ENCODE results near the gene TSPOAP1. TPM values are rescaled to one million over a fixed set of nuclear protein-coding genes. Genes with fewer than 3 reads are reported as not detected.

TSPOAP1 gene
- total RNA-seq, 1 donor, result 0.86 TPM

DNA sequence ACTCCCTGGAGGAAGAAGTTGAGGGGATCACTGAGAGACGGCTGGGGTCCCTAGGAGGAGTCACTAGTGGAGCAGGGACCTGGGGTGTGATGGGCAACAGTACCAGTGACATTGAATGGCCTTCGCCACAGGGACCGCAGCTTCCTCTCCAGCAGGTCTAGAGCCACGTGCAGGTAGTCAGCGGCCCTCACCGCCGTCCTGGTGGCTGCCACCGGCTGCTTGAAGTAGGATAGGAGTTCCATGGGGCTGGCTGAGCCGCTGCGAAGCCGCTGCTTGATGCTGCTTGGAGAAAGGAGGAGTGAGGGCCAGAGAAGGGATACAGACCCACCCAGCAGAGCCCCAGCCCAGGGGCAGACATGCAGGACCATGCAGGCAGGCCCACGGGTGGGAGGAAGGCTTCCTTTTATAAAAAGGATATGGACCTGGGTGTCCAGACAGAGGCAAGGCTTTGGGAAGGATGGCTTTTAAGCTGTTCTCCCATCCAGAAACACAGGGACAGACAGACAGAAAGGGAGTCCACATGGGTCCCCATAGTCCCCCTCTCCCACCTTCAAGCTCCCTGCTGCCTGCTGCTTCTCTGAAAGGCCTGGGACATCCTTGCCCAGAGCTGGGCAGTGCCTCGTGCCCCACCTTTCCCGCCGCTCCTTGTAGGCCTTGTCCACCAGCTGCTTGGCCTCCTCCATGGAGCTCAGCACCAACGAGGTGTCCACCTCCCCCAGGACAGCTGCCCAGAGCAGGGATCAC lies 48.7 kb downstream of the TSPOAP1 start:
- TF ChIP-seq, protein P1, sequence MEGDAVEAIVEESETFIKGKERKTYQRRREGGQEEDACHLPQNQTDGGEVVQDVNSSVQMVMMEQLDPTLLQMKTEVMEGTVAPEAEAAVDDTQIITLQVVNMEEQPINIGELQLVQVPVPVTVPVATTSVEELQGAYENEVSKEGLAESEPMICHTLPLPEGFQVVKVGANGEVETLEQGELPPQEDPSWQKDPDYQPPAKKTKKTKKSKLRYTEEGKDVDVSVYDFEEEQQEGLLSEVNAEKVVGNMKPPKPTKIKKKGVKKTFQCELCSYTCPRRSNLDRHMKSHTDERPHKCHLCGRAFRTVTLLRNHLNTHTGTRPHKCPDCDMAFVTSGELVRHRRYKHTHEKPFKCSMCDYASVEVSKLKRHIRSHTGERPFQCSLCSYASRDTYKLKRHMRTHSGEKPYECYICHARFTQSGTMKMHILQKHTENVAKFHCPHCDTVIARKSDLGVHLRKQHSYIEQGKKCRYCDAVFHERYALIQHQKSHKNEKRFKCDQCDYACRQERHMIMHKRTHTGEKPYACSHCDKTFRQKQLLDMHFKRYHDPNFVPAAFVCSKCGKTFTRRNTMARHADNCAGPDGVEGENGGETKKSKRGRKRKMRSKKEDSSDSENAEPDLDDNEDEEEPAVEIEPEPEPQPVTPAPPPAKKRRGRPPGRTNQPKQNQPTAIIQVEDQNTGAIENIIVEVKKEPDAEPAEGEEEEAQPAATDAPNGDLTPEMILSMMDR (IDR thresholded peaks at IDR 0.05; ENCODE audit: insufficient read depth, low read depth, low read length), result no peak
- DNase-seq (ENCODE audit: low read depth), result no peak
- no peak overlapping the region for H3K4me3 ChIP-seq (ENCODE audit: low read depth, low read length)

DNA sequence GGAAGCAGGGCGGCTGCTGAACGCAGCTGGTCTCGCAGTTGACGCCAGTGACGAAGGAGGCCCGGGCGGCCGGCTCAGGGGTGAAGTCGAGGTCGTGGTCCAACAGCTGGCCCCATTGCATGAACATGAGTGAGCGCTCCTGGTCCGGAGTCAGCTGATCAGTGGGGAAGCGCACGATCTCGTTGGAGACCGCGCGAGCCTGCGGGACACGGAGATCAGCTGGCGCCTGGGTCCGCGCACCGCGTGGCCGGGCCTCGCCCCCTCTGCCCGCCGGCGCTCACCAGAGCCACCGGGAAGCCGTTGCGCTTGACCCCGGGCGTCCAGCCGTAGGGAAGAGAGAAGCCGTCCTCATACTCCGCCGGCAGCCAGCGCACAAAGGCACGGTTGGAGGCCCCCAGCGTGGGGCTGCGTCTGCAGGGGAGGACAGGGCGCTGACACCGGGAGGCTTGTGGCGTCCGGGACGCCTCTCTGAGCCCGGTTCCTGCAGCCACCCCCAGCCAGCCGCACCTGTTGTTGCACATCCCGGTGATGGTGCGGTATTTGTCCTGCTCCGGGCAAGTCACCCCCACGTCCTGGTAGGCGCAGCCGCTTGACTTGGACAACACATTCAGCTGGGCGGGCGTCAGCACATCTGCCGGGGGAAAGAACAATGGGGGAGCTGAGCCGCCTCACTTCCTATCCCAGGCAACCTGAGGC lies 49.4 kb downstream of the TSPOAP1 start:
- peak; percentile 11 for DNase-seq (ENCODE audit: low read depth)

DNA sequence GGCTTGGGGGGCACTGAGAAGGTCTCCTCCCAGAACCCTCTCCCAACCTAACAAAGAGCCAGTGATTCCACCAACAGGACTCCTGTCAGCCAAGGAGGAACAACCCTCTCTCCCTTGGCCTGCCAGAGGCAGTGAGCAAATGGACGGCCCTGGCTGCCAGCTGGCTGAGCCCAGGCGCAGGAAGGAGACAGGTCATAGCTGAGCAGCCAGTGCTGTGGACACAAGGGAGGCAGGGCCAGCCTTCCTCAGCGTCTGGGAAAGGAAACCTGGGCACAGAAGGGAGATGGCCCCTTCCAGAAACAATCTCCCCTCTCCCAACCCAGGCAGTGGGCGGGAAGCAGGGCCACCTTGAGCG lies 50.0 kb downstream of the TSPOAP1 start:
- TF ChIP-seq, protein P1 (IDR thresholded peaks at IDR 0.05; ENCODE audit: insufficient read depth, low read depth, low read length), result no peak
- H3K4me3 ChIP-seq (ENCODE audit: low read depth, low read length), result no peak overlapping the region
- no peak for DNase-seq (ENCODE audit: low read depth)

More for the DNA sequence above, 49.4 kb downstream of the TSPOAP1 start:
- H3K4me3 ChIP-seq (ENCODE audit: low read depth, low read length), result no peak overlapping the region
- TF ChIP-seq, protein P1 (IDR thresholded peaks at IDR 0.05; ENCODE audit: insufficient read depth, low read depth, low read length), result no peak

DNA sequence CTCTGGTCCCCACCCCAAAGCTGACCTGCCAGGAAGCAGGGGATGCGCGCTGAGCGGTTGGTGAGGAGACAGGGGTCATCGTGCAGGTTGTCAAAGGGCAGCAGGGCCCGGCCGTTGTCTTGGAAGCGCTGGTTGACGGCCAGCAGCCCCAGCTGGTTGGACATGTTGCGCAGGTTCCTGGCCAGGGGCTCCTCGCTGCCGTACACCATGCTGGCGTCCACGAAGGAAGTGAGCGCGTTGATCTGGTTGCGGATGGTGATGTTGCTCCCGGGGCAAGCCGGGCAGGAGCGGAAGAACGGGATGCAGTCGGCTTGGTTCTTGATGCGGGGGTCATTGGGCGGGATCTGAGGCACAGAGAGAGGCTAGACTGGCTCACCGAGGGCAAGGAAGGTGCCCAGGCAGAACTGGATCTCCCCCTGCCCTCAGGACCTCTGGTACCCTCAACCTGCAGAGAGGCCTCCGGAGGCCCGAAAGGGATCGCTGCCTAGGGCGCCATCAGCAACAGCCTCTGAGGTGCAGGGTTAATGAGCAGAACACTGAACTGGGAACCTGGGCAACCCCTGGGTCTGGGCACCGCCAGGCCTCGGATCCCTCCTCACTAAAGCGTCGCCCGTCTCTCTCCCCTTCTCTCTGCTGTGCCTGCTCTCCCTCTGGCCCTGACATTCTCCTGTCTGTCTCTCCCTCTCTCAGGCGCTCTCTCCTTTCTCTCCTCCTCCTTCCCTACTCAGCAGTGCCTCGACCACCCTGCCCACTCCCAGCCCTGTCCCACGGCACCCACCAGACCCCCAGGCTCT lies 50.6 kb downstream of the TSPOAP1 start:
- no peak for DNase-seq (ENCODE audit: low read depth)
- H3K4me3 ChIP-seq (ENCODE audit: low read depth, low read length), result no peak overlapping the region
- TF ChIP-seq, protein P1 (IDR thresholded peaks at IDR 0.05; ENCODE audit: insufficient read depth, low read depth, low read length), result no peak

DNA sequence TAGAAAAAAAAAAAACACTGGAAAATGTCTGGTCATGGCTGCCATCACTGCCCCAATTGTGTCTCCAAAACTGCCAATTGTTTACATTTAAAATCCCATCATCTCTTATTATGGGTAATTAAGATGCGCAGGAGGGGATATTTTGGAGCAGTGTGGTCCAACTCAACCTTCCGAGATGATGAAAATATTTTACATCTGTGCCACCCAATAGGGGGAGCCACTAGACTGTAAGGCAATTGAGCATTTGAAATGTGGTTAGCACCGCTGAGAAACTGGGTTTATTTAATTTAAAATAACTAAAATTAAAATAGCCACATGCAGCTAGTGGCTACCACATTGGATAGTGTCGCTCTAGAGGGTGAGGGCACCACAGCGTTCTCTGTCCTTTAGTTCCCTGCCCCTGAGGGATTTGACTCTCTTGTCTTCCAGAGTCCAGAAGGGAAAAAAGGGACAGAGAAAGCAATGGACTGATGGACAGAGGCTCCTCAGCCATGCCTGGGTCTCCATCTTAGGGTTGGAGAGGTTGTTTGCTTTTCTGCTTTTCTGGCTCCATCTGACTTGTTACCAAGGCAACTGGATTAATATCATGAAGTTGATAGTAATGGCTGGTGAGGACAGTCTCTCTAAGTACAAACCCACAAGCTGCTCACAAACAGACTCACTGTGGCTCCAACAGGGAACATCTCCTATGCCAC lies 51.3 kb downstream of the TSPOAP1 start:
- DNase-seq (ENCODE audit: low read depth), result peak; percentile 8

DNA sequence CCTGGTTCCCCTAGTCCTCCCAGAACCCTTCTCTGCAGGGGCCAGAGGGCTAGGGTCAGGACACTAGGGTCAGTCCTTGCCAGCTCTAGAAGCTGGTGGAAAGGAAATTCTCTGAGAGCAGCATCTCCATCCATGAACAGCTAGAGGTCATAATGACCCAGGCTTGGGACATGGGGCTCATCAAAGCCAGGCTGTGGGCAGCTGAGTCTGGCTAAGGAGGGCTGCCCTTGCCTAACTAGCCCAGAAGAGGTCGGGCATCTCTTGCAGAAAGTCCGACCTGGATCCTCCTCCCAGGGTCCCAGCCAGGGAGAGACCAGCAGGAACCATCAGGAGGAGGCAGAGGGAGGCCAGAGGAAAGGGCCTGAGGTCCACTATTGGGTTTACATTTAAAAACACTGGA lies 52.2 kb downstream of the TSPOAP1 start:
- no peak overlapping the region for H3K4me3 ChIP-seq (ENCODE audit: low read depth, low read length)
- DNase-seq (ENCODE audit: low read depth), result no peak
- TF ChIP-seq, protein P1 (IDR thresholded peaks at IDR 0.05; ENCODE audit: insufficient read depth, low read depth, low read length), result no peak

More for the DNA sequence above, 51.3 kb downstream of the TSPOAP1 start:
- TF ChIP-seq, protein P1 (IDR thresholded peaks at IDR 0.05; ENCODE audit: insufficient read depth, low read depth, low read length), result peak; percentile 30
- H3K4me3 ChIP-seq (ENCODE audit: low read depth, low read length), result no peak overlapping the region
